Adrenal gland (tissue), 5 donors: Measurements from ENCODE around the gene BOD1.

Source experiments
- POLR2A ChIP-seq, 2 donors: fragments of 450-650 bp; IDR thresholded peaks; one replicate each; pipeline ENCODE4 v1.6.1; 2017; ENCODE audit warnings: antibody characterized with exemption in 2 of 2, mild to moderate bottlenecking in 2 of 2, moderate library complexity in 1 of 2
- TF ChIP-seq, protein P1 (sequence below), 6 experiments: fragments of 450-650 bp in 4 of 6; fragments of 200-600 bp in 2 of 6; sonication (generic) in 1 of 6; IDR thresholded peaks; 1 replicate in 5 of 6; 2 replicates in 1 of 6; pipeline versions ENCODE4 v1.5.1 to v1.8.0; 2016 to 2021; ENCODE audit warnings: antibody characterized with exemption in 6 of 6, mild to moderate bottlenecking in 2 of 6, moderate library complexity in 1 of 6
- donor health status: DM: no; HTN: no; CAD: no.

DNA sequence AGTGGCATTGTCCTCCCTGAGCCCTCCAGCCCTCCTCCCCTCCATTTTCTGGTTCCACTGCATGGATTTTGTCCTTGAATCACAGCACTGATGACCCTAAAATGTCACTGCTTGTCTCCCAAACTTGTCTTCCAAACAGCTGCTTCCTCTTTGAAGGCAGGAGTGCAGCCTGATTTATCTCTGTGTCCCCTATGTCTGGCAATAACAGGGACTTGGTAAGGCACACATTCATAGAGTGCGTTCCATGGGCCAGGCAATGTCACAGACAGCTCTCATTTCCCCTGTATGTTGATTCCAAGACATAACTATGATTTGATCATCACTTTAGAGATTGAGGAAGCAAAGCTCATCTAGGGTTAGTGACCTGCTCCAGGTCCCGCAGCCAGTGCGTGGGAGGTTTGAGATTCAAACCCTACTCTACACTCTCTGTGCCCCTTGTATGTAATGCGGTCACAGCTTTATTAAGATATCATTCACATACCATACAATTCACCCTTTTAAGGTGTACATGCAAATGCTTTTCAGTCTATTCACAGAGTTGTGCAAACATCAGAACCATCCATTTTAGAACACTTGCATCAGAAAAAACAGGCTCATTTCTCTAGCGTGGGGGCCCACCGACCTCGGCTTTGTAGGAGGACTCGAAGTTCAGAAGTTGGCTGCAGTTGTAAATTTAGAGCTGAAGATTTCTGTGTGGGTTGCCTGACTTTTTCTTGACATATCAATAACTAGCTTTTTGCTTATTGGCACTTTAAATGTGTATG, 28.4 kb upstream of the BOD1 start:
- TF ChIP-seq, protein P1, sequence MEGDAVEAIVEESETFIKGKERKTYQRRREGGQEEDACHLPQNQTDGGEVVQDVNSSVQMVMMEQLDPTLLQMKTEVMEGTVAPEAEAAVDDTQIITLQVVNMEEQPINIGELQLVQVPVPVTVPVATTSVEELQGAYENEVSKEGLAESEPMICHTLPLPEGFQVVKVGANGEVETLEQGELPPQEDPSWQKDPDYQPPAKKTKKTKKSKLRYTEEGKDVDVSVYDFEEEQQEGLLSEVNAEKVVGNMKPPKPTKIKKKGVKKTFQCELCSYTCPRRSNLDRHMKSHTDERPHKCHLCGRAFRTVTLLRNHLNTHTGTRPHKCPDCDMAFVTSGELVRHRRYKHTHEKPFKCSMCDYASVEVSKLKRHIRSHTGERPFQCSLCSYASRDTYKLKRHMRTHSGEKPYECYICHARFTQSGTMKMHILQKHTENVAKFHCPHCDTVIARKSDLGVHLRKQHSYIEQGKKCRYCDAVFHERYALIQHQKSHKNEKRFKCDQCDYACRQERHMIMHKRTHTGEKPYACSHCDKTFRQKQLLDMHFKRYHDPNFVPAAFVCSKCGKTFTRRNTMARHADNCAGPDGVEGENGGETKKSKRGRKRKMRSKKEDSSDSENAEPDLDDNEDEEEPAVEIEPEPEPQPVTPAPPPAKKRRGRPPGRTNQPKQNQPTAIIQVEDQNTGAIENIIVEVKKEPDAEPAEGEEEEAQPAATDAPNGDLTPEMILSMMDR (IDR thresholded peaks at IDR 0.05) = no peak
- TF ChIP-seq POLR2A (IDR thresholded peaks at IDR 0.05) = no peak
